ENCODE measurements around the gene UBE2D2. TPM values are rescaled to one million over a fixed set of nuclear protein-coding genes. Genes with fewer than 3 reads are reported as not detected.

Gene UBE2D2
- total and polyA plus RNA-seq, 2 donors (not counting 1 experiment from before 2014, with no cell fraction given) = 64.3 to 168 TPM

GRCh38 chr5:139660923-139661814 is 100.0 kb downstream of the UBE2D2 start:
- DNase-seq (peak; percentile 65), ATAC-seq (ENCODE audit: low read depth) (peak; percentile 71)
- H3K4me3 Mint-ChIP-seq = peak overlapping the region; percentile 86
- H3K4me1 Mint-ChIP-seq = peaks cover 92% of the 10 kb centered on the region
- TF ChIP-seq CTCF (IDR thresholded peaks at IDR 0.05) = no peak
- TF ChIP-seq EZH2 (IDR thresholded peaks at IDR 0.05; ENCODE audit: borderline replicate concordance, insufficient read depth, low read depth, low read length, poor library complexity, severe bottlenecking) = no peak
- Histone ChIP-seq H3K79me2 (ENCODE audit: control insufficient read depth, insufficient read depth, low read length) (peaks cover 99% of the 10 kb centered on the region), H3K9ac (ENCODE audit: low read length) (peak overlapping the region; percentile 28), H3K4me3 (ENCODE audit: control extremely low read depth in 1 of 5, extremely low read depth in 1 of 5, insufficient read depth in 1 of 5, low read depth in 2 of 5, low read length in 4 of 5) (peak overlapping the region in 3 of 5 experiments; percentile 4 to 16 (median 15)), H3K4me1 (ENCODE audit: control insufficient read depth in 2 of 2, insufficient read depth in 2 of 2, low read length in 2 of 2) (peaks cover 98 to 100% of the 10 kb centered on the region in 2 donors), H3K36me3 (replicated peaks in 1 of 2; ENCODE audit: control extremely low read depth in 1 of 2, control insufficient read depth in 1 of 2, extremely low read depth in 1 of 2, insufficient read depth in 2 of 2, low read length in 1 of 2) (peaks cover 0 to 42% of the 10 kb centered on the region in 2 experiments), H3K9me3 (ENCODE audit: control extremely low read depth in 1 of 3, control insufficient read depth in 2 of 3, insufficient read depth in 1 of 3, low read length in 2 of 3) (no peaks in the 10 kb centered on the region), H4K20me1 (ENCODE audit: control insufficient read depth, insufficient read depth, low read length, poor library complexity, severe bottlenecking) (peaks cover 99% of the 10 kb centered on the region), H2AFZ (ENCODE audit: insufficient read depth, low read depth, low read length, poor library complexity, severe bottlenecking) (no peak overlapping the region), H3K27ac (ENCODE audit: low read length in 2 of 2) (peak overlapping the region; percentile 43 to 90), H3K27me3 (replicated peaks in 1 of 4; ENCODE audit: control extremely low read depth in 1 of 4, control insufficient read depth in 3 of 4, insufficient read depth in 4 of 4, low read length in 3 of 4) (no peaks in the 10 kb centered on the region), H3K4me2 (replicated peaks; ENCODE audit: low read depth, low read length, poor library complexity, severe bottlenecking) (peak overlapping the region; percentile 94)
- H3K27ac Mint-ChIP-seq = peak overlapping the region; percentile 99
- H3K27me3 Mint-ChIP-seq = no peaks in the 10 kb centered on the region
- intact Hi-C loops (cut with micrococcal nuclease) = loop anchor here (1.0 kb wide), 2 partner anchors 9 kb away; no protein-coding TSS in a partner anchor
- CTCF ChIA-PET = interaction anchor here (0.8 to 15.3 kb wide), 13 partner anchors 6 to 105 kb away, joined by 3 to 188 read pairs (median 5); partner anchors contain the start of gene CXXC5
- no peaks in the 10 kb centered on the region for H3K9me3 Mint-ChIP-seq (ENCODE audit: insufficient read depth)
- POLR2A ChIA-PET = interaction anchor here (0.7 to 6.0 kb wide), 16 partner anchors 9 to 104 kb away, joined by 3 to 79 read pairs (median 6); partner anchors contain the start of genes CXXC5 and UBE2D2
- 19% methylated on average over 41 of the region's 41 CpGs for WGBS (ENCODE audit: insufficient coverage)

All from B cell (primary cell).